Transverse colon (tissue), 4 donors: ENCODE results near the gene CXCR4. TPM values are rescaled to one million over a fixed set of nuclear protein-coding genes. Genes with fewer than 3 reads are reported as not detected.

ENCODE experiments used
- DNase-seq: peaks from one replicate; pipeline ENCODE4 v3.0.0-alpha.2; 2019
- H3K27ac ChIP-seq, 4 donors: fragments of 200-600 bp; sonication (generic); 2 replicates each; pipeline ENCODE4 v1.5.1; 2016 to 2018; ENCODE audit warnings: inconsistent platforms in 4 of 4
- H3K27me3 ChIP-seq: fragments of 200-600 bp; sonication (generic); 2 replicates; pipeline ENCODE4 v1.5.1; 2017; ENCODE audit warnings: inconsistent platforms
- H3K36me3 ChIP-seq, 4 donors: fragments of 200-600 bp; sonication (generic); 2 replicates each; pipeline ENCODE4 v1.5.1; 2017 to 2019; ENCODE audit warnings: inconsistent platforms in 4 of 4
- H3K4me1 ChIP-seq, 4 donors: fragments of 200-600 bp; sonication (generic); 2 replicates each; pipeline ENCODE4 v1.5.1; 2017 to 2020; ENCODE audit warnings: inconsistent platforms in 4 of 4
- H3K4me3 ChIP-seq, 4 donors: fragments of 200-600 bp; sonication (generic); 1 replicate in 1 of 4; 2 replicates in 3 of 4; pipeline versions ENCODE4 v1.5.1 to v1.6.1; 2017 to 2019; ENCODE audit warnings: inconsistent platforms in 4 of 4
- H3K9me3 ChIP-seq, 2 donors: fragments of 200-600 bp; sonication (generic); 2 replicates each; pipeline ENCODE4 v1.5.1; 2017 to 2019; ENCODE audit warnings: inconsistent platforms in 2 of 2
- CTCF ChIP-seq, 5 experiments: fragments of 200-600 bp in 3 of 5; fragments of 450-650 bp in 2 of 5; sonication (generic) in 3 of 5; IDR thresholded peaks; 1 replicate in 2 of 5; 2 replicates in 3 of 5; pipeline ENCODE4 v1.5.1; 2016 to 2017; ENCODE audit warnings: antibody characterized with exemption in 5 of 5, inconsistent platforms in 3 of 5, mild to moderate bottlenecking in 2 of 5, moderate library complexity in 1 of 5
- EP300 ChIP-seq: sonication (generic); formaldehyde crosslinking; IDR thresholded peaks from one replicate; pipeline ENCODE4 v1.6.1; 2017; ENCODE audit warnings: antibody characterized with exemption, low read depth
- POLR2A ChIP-seq: fragments of 450-650 bp; IDR thresholded peaks from one replicate; pipeline ENCODE4 v1.6.1; 2016; ENCODE audit warnings: antibody characterized with exemption, mild to moderate bottlenecking, moderate library complexity
- POLR2AphosphoS5 ChIP-seq, 3 donors: sonication (generic); formaldehyde crosslinking; IDR thresholded peaks; one replicate each; pipeline ENCODE4 v1.6.1; 2016; ENCODE audit warnings: antibody characterized with exemption in 3 of 3
- WGBS, 2 donors: methylation state at CpG; one replicate each; pipeline ENCODE4 v1.1.5; 2018; ENCODE audit warnings: low coverage in 1 of 2; 5-methylcytosine and 5-hydroxymethylcytosine counted together
- in situ Hi-C, 4 donors: fragments of 200-750 bp; cut with MboI; loops; one replicate each; pipeline versions ENCODE4 v1.15.0 to v1.15.1; 2017; ENCODE audit warnings: low sequenced_read_pairs in 3 of 4, low pct_ligation_motif_present in 1 of 4, low pct_unique_long_range_greater_than_20kb in 1 of 4
- intact Hi-C: fragments of 100-400 bp; cut with DNase I; formaldehyde crosslinking; loops from one replicate; pipeline ENCODE4 v1.15.1; 2023; ENCODE audit warnings: low total_unique reads
- total RNA-seq, 4 donors: library from RNA; depleted of rRNA; stranded (reverse); fragments of >200 nt; gene quantifications; one replicate each; pipeline ENCODE4 v1.1.0, GENCODE V29; 2016

The CXCR4 gene
- total RNA-seq, 4 donors from 2014 or later = 9.6 to 62.7 (median 27.0) TPM

DNA sequence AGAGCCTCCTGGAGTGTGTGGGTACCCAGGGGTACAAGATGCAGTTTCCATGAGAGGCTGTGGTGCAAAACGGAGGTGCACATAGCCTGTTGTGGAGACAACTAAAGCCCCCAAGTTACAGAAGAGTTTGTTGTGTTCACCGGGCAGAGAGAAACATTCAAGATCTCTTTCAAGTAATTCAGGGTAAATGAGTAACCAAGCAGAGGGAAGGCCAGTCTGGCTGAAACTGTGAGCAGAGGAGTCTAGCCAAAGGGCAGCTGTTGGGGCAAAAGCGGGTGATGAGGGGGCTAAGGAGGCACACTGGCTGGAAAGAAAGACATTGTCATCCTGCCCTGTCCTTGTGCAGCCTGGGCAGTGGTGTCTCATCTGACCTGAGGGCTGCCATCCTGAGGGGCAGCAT lies 52.0 kb downstream of the CXCR4 start:
- DNase-seq = no peak
- no peaks in the 10 kb centered on the region for H3K4me1 ChIP-seq
- no peaks in the 10 kb centered on the region for H3K36me3 ChIP-seq
- 62% methylated on average over 3 of the region's 3 CpGs; no CpG with 5 or more reads in 1 of the 2 donors for WGBS, 2 donors
- no peak for TF ChIP-seq POLR2A
- no peak for TF ChIP-seq EP300
- TF ChIP-seq POLR2AphosphoS5 (IDR thresholded peaks at IDR 0.05) = no peak
- TF ChIP-seq CTCF (IDR thresholded peaks at IDR 0.05) = no peak
- no peaks in the 10 kb centered on the region for H3K9me3 ChIP-seq
- intact Hi-C loops = no loop called here
- H3K27ac ChIP-seq = no peak overlapping the region
- no peaks in the 10 kb centered on the region for H3K27me3 ChIP-seq
- H3K4me3 ChIP-seq = no peak overlapping the region
- in situ Hi-C loops = no loop called here

- intact Hi-C loops (no loop called here), in situ Hi-C loops (no loop called here)
- Histone ChIP-seq H3K4me1 (no peaks in the 10 kb centered on the region), H3K27me3 (no peaks in the 10 kb centered on the region), H3K36me3 (no peaks in the 10 kb centered on the region), H3K9me3 (no peaks in the 10 kb centered on the region), H3K27ac (no peak overlapping the region), H3K4me3 (no peak overlapping the region)
- no peak for DNase-seq
- TF ChIP-seq POLR2A (no peak), EP300 (no peak), CTCF (IDR thresholded peaks at IDR 0.05) (no peak), POLR2AphosphoS5 (IDR thresholded peaks at IDR 0.05) (no peak)
- 47 to 57% methylated on average over 1 to 2 of the region's 2 CpGs for WGBS, 2 donors
Observed at GRCh38 chr2:136065384-136065783, 52.6 kb downstream of the CXCR4 start.

Other genes starting within 250 kb of the CXCR4 start
- 1 to 10 TPM in 3 of 4 donors, under 1 TPM in 1; 0.37 to 7.9 (median 3.7) TPM for gene MCM6, start 241.7 kb downstream of the CXCR4 start, total RNA-seq
- 10 to 100 TPM; 20.5 to 42.3 (median 37.4) TPM for gene DARS1, start 132.5 kb downstream of the CXCR4 start, total RNA-seq